ENCODE results near the gene EPG5. TPM values are rescaled to one million over a fixed set of nuclear protein-coding genes. Genes with fewer than 3 reads are reported as not detected.

Gene EPG5
- total and polyA plus RNA-seq, 2 donors from 2014 or later: 4.8 to 32.5 TPM

DNA sequence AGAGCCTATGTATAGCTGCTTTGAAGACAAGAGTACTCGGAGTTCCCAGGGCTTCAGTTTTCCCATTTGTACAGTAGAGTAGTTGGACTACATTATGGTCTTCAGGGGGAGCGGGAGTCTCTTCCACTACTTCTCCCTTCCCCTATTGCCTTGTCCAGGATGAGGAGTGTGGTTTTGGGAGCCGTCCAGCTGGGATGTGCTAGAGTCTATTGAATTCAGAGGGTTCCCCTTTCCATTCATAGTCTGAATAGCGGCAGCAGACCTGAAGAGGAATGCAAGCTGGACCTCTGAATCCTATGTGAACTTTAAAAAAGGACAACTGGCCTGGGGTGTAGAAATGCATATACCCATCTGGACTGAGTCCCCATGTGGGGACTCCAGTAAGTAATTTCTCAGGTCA is 43.5 kb upstream of the EPG5 start:
- Histone ChIP-seq H3K9ac (ENCODE audit: low read length in 3 of 3) (no peak overlapping the region), H3K36me3 (ENCODE audit: control insufficient read depth in 2 of 3, insufficient read depth in 3 of 3, low read length in 3 of 3) (peaks cover 0 to 5% (median 0%) of the 10 kb centered on the region in 3 donors), H3K27ac (ENCODE audit: low read depth in 2 of 2, low read length in 2 of 2) (no peak overlapping the region), H3K4me1 (ENCODE audit: control insufficient read depth in 2 of 3, insufficient read depth in 2 of 3, low read depth in 1 of 3, low read length in 3 of 3) (no peaks in the 10 kb centered on the region), H3K4me3 (ENCODE audit: low read length in 3 of 3) (no peak overlapping the region), H3K27me3 (ENCODE audit: control insufficient read depth, insufficient read depth, low read length) (no peaks in the 10 kb centered on the region), H3K9me3 (ENCODE audit: control insufficient read depth in 2 of 3, insufficient read depth in 1 of 3, low read length in 3 of 3) (no peaks in the 10 kb centered on the region)
- no peak for TF ChIP-seq CTCF (IDR thresholded peaks at IDR 0.05; ENCODE audit: borderline replicate concordance, extremely low read depth, insufficient read depth)
- DNase-seq (no peak), FAIRE-seq (no peak)
- intact Hi-C loops (cut with DNase I): no loop called here

DNA sequence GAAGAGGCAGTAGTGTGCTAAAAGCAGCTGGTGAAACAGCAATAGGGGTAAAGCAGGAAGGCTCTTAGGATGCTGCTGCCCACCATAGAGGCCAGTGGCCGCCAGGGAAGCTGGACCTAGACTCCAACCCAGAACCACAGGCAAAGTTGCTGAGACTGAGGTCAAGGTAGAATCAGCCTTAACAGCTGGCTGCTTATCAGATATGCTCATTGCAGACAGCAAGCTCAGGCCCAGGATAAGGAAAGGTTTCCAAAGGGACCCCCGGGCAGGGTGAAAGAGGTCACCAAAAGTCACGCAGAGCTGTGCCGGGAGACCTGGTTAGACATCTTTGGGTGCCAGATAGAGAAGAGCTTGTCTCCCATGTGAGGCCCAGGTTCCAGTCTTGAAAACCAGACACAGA is 42.9 kb upstream of the EPG5 start:
- intact Hi-C loops (cut with DNase I): no loop called here
- no peak overlapping the region for H3K4me3 ChIP-seq (ENCODE audit: low read length in 3 of 3)
- H3K27ac ChIP-seq (ENCODE audit: low read depth in 2 of 2, low read length in 2 of 2): no peak overlapping the region
- no peak overlapping the region for H3K9ac ChIP-seq (ENCODE audit: low read length in 3 of 3)
- peaks cover 0 to 5% (median 0%) of the 10 kb centered on the region in 3 donors for H3K36me3 ChIP-seq (ENCODE audit: control insufficient read depth in 2 of 3, insufficient read depth in 3 of 3, low read length in 3 of 3)
- DNase-seq (no peak), FAIRE-seq (no peak)
- no peaks in the 10 kb centered on the region for H3K4me1 ChIP-seq (ENCODE audit: control insufficient read depth in 2 of 3, insufficient read depth in 2 of 3, low read depth in 1 of 3, low read length in 3 of 3)
- no peak for TF ChIP-seq CTCF (IDR thresholded peaks at IDR 0.05; ENCODE audit: borderline replicate concordance, extremely low read depth, insufficient read depth)
- no peaks in the 10 kb centered on the region for H3K27me3 ChIP-seq (ENCODE audit: control insufficient read depth, insufficient read depth, low read length)
- H3K9me3 ChIP-seq (ENCODE audit: control insufficient read depth in 2 of 3, insufficient read depth in 1 of 3, low read length in 3 of 3): no peaks in the 10 kb centered on the region

- Histone ChIP-seq H3K4me3 (ENCODE audit: low read length in 3 of 3) (no peak overlapping the region), H3K27me3 (ENCODE audit: control insufficient read depth, insufficient read depth, low read length) (no peaks in the 10 kb centered on the region), H3K9ac (ENCODE audit: low read length in 3 of 3) (no peak overlapping the region), H3K9me3 (ENCODE audit: control insufficient read depth in 2 of 3, insufficient read depth in 1 of 3, low read length in 3 of 3) (no peaks in the 10 kb centered on the region), H3K4me1 (ENCODE audit: control insufficient read depth in 2 of 3, insufficient read depth in 2 of 3, low read depth in 1 of 3, low read length in 3 of 3) (no peaks in the 10 kb centered on the region), H3K36me3 (ENCODE audit: control insufficient read depth in 2 of 3, insufficient read depth in 3 of 3, low read length in 3 of 3) (peaks cover 0 to 5% (median 0%) of the 10 kb centered on the region in 3 donors), H3K27ac (ENCODE audit: low read depth in 2 of 2, low read length in 2 of 2) (no peak overlapping the region)
- TF ChIP-seq CTCF (IDR thresholded peaks at IDR 0.05; ENCODE audit: borderline replicate concordance, extremely low read depth, insufficient read depth): no peak
- no peak for FAIRE-seq
- intact Hi-C loops (cut with DNase I): no loop called here
- DNase-seq: no peak
These were observed 42.2 kb upstream of the EPG5 start for GRCh38 chr18:46009125-46009840.

Data from kidney (tissue), 14 donors.